Hepatic stellate cell (primary cell): Measurements from ENCODE around the gene USP20.
"Not testable (repeated sequence)": the region's sequence is repeated elsewhere in the genome, so short reads cannot be mapped to it uniquely, and the experiment has no call there.

Experiments used
- DNase-seq: peaks from one replicate; pipeline ENCODE4 v3.0.0; 2011; ENCODE audit warnings: low spot score

Gene USP20

GRCh38 chr9:129890718-129891299 is 55.6 kb downstream of the USP20 start:
- not testable (repeated sequence) for DNase-seq

DNA sequence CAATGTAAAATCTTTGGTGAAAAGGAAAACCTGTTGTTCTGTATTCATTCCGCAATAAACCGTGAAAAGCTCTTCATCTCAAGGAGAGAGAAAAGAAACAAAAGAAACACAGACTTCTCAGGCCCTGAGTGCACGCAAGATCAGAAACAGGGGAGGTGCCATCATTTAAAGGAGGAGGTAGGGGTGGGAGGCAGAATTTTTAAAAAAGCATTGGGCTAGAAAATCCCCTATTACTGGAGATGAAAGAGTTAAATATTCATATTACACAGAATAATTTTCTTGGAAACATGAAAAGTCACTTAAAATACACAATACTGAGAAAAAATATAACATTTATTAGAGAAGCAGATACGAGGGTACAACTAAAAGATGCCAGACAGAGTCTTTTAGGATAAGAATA is 56.3 kb downstream of the USP20 start:
- no peak for DNase-seq

DNA sequence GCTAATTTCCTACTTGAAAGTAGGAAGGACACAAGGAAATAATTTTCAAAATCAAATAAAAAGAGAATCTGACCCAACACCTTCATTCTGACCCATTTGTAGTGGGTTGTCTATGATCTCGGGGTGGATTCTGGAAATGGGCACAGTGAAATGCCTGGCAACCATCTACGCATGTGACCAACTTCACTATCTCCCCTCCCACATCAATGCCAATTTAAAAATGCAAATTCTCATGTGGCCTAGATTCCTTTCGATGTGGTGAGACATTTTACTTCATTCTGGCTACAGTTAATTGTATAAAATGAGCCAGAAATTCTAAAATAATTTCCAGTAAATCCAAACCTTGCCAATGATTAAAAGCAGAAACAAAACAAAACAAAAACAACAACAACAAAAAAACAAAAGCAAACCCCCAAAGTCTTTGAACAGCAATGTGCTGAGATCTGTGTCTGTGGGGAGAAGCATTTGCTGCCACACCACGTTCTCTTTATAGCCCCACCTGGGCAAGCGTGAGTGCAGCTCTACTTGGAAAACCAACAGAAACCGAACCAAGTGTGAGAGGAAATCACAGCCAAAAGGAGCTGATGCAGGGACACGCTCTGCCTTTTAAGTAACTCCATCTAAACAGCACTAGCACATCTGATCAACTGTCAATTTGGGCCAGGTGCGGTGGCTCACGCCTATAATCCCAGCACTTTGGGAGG is 59.0 kb downstream of the USP20 start:
- DNase-seq, result no peak

DNA sequence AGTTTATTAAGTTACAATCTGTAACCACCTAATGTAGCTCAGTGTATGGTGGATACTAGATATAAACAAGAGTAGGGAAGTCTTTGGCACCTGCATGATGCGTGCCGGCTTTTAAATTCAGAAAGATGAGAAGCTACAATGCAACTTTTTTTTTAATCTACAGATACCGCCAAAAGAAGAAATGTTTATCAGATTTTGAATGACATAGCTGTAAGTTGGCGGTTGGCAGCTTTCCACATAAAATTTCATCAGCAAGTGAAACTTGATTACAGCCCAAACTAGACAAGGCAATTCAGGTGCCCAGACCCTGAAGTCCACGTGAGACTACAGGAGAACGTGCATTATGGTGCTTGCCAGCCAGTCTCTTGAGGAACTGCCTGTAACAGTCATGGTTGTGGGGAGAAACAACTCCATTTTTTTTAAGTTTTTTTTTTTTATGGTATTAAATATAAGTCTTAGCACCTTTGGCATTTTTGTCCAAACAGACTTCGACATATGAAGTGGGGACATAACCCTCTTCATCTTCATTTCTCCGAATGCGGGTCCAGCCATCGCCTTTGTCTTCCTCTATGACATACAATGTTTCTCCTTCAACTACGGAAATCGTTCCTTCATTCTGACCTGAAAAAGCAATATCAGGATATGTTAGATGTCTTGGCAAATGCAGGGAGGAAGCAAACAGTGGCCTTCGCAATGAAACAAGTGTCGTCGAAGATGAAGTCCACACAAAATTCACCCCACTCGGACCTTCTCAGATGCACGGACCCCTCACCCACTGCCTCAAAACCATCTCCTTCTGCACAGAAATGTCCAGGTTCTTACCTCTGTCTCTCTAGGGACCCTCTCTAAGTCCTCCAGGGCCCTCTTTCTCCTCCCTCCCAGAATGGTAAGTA is 60.4 kb downstream of the USP20 start:
- no peak for DNase-seq

DNA sequence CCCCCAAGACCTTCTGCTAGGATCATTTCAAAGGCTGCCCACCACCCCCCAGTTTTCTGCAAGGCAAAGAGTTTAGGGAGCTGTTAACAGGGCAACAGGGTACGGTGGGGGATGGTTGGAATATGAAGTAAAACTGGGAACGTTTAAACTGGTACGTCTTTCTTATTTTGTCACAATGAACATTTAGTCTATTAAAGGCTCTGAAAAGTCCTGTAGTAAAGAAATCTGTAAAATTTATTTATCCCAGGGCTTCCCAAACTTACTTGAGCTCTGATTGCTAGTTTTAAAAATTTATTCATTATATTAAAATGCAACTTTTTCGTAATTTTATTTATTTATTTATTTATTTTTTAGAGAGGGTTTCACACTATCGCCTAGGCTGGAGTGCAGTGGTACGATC is 62.0 kb downstream of the USP20 start:
- DNase-seq, result no peak

DNA sequence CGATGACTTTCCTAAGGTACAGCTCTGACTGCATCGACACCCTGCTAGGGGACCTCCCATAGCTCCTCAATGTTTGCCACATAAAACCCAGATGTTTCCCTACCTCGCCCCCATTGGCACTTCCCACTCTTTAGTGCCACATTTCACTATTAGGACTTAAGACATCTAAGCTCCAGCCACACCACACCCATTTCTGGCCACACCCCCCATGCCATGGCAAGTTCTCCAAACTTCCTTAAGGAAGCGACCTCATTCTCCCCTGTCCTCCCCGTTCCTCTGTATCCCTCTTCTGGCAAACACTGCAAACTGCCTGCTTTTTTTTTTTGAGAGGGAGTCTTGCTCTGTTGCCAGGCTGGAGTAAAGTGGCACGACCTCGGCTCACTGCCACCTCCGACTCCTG is 62.9 kb downstream of the USP20 start:
- DNase-seq, result no peak

- no peak for DNase-seq
Observed at GRCh38 chr9:129899620-129900019, 64.4 kb downstream of the USP20 start.

DNA sequence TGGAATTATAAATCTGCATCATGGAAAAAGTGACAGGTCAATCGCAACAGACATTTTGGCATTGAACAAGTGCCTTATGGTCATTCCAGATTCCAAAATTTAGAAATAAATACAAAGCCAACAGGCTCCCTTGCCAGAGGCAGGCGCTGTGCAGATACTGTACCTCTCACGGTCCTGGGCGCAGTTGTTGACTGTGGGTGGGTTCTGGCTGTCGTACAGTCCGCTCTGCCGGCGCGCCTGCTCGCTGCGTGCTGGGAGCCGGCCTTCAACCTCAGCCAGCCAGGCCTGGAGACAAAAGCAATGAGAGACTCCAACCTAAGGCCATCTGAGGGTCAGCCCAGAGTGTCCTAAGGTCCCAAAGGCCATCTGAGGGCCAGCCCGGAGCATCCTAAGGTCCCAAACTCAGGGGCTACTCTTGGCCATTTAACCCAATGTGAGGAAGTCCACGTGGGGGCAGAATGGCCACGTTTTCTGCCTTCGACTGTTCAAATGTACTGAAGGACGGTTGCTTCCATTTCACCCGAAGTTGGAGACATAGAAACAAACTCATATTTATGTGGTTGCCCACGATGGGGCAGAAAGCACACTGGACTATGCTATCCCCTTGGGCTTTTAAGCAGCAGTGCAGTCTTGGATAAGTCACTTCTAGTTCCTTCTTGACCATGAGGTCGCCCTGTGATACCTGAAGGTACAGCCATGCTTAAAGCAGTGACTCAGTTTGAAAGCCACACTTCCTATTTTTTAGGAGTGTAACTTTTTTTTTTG is 65.2 kb downstream of the USP20 start:
- no peak for DNase-seq

- DNase-seq, result no peak
Observed at GRCh38 chr9:129901993-129902739, 66.9 kb downstream of the USP20 start.

- no peak for DNase-seq
Observed at GRCh38 chr9:129902740-129903134, 67.5 kb downstream of the USP20 start.

GRCh38 chr9:129904734-129905133 is 69.5 kb downstream of the USP20 start:
- no peak for DNase-seq

- DNase-seq, result no peak
Observed at GRCh38 chr9:129906298-129906697, 71.0 kb downstream of the USP20 start.

DNA sequence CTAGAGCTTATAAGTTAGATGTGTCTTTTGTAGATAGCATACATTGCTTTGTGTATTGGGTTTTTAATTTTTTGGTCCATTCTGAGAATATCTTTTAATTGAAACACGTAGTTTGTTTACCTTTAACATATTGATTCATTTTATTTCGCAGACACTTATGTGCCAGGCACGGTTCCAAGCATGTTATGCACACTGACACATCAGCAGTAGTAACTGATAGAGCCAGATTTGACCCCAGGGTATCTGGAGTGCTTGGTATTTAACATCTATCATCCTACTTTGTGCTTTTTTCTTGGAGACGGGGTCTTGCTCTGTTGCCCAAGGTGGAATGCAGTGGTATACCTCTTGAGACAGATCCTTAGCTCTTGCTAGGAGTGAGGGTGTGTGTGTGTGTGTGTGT is 71.9 kb downstream of the USP20 start:
- DNase-seq, result no peak

DNA sequence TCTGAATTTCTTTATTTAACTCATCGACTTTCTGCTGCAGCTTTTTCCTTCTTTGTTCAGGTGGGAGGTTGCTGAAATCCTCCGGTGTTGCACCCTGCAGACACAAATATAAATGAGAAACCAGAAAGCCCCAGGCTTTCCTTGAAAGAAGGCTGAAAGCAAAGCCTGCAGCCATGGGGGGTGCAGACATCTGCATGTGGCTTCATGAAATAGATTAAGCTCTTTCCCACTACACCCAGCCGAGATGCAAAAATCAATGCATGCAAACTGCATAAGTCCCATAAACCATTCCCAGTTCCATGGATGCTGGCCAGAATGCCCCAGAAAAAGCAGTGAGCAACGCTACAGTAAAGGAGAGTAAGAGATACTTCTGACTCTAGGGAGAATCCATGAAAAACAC is 73.6 kb downstream of the USP20 start:
- no peak for DNase-seq

DNA sequence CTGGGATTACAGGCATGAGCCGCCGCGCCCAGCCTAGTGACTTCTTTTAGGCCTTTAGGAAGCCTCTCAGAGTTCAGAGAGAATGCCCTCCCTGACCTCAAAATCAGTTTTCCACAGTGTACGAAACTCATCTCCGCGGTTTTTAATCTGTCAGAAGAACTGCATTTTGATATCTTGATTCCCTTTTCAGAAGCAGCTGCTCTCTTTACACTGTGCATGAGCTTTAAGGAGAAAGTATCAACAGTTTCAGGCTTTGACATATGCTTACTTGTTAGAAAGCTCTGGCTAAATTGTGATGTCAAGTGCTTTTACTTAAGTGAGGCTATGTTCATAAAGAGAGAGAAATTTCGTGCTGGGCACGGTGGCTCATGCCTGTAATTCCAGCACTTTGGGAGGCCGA is 74.6 kb downstream of the USP20 start:
- DNase-seq, result no peak

- DNase-seq, result peak; percentile 91
Observed at GRCh38 chr9:129910628-129911567, 75.6 kb downstream of the USP20 start.

DNA sequence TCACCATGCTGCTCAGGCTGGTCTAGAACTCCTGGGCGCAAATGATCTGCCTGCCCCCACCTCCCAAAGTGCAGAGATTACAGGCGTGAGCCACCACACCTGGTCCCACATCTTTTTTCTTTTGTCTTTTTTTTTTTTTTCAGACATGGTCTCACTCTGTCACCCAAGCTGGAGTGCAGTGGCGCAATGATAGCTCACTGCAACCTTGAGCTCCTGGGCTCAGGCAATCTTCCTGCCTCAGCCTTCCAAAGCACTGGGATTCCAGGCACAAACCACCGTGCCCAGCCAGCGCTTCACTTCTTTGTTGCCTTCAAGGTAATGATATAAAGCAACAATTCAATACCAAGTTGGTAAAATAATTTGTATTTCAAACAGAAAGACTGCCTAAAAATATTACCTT is 78.8 kb downstream of the USP20 start:
- DNase-seq, result no peak

DNA sequence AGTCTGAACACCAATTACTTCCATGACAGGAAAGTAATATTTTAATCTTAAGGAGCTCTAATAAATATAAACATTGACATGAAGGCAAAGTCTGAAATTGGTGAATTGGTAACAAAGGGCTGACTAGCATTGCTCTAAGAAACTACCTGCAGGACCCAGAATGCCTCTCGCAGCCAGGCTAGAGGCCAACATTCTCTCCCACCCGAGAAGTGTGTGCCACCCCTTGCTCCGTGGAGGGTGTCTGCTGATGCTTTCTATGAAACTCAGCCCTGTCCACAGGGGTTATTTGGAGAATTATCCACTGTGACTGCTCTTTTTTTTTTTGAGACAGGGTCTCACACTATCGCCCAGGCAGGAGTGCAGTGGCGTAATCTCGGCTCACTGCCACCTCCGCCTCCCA is 81.4 kb downstream of the USP20 start:
- no peak for DNase-seq

DNA sequence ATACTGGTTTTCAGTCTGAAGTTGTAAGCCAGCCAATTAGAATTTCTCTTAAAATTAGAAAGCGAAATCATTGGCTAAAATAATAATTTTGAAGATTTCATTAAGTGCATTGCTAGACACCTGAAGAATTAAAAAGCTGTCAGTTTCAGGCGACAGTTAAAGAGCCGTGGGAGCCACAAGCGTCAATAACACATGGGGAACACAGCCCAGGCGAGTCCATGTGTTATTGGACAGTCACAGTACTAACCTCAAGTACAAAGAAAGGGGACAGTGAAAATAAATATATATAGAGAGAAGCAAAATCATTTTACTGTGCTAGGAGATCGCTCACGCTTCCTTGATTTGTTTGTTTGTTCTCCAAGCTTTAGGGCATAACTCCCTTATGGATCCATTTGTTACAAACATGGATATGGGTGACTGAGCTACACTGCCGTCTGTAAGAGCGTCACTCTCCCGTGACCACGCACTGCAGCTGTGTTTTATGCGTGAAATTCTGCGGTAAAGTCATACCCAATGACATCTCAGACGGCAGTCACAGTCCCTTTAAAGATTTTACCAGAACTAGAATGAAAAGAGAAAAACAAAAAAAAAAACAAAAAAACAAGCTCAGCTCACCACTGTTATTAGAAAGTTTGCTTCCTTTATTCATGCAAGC is 83.2 kb downstream of the USP20 start:
- no peak for DNase-seq

DNA sequence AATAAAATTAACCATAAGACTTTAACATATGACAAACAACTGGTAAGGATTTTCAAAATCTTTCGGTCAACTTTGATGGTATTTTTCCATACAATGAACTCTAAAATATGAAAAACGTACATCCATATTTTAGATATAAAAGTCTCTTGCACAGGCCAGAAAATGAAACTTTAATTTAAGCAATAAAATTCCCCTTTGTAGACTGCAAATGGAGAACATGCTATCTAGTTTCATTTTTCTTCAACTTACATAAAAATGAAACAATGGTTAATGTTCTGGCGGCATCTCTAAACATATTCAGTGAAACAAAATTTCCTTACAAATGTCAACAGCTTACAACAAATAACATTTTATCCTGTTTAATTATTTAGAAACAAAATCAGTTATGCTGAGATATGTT is 84.0 kb downstream of the USP20 start:
- DNase-seq, result no peak
